Left lung (tissue), 10 donors: ENCODE measurements around the gene COMMD1. TPM values are rescaled to one million over a fixed set of nuclear protein-coding genes. Genes with fewer than 3 reads are reported as not detected.

Experiments
- ATAC-seq: fragments of 200-7000 bp; cut with Tn5 transposase; one replicate; pipeline ENCODE4 v1.9.1; 2020; ENCODE audit warnings: moderate library complexity
- DNase-seq, 4 donors: peaks; one replicate each; pipeline ENCODE4 v3.0.0-alpha.2; 2013 to 2020
- H3K27ac ChIP-seq, 2 donors: fragments of 200-600 bp; sonication (generic) in 1 of 2; one replicate each; pipeline versions ENCODE4 v1.5.0 to v1.8.0; 2020 to 2021
- H3K27me3 ChIP-seq, 2 donors: fragments of 200-600 bp; sonication (generic) in 1 of 2; one replicate each; pipeline versions ENCODE4 v1.5.0 to v1.8.0; 2020 to 2021
- H3K36me3 ChIP-seq, 2 donors: fragments of 200-600 bp; sonication (generic) in 1 of 2; one replicate each; pipeline versions ENCODE4 v1.5.0 to v1.8.0; 2020 to 2021
- H3K4me1 ChIP-seq, 2 donors: fragments of 200-600 bp; one replicate each; pipeline ENCODE4 v1.8.0; 2021
- H3K4me3 ChIP-seq, 2 donors: fragments of 200-600 bp; sonication (generic) in 1 of 2; one replicate each; pipeline versions ENCODE4 v1.5.0 to v1.8.0; 2020 to 2021; ENCODE audit warnings: mild to moderate bottlenecking in 1 of 2
- H3K9me3 ChIP-seq, 2 donors: fragments of 200-600 bp; sonication (generic) in 1 of 2; one replicate each; pipeline versions ENCODE4 v1.5.0 to v1.8.0; 2020 to 2021
- CTCF ChIP-seq, 2 donors: fragments of 200-600 bp; sonication (generic) in 1 of 2; IDR thresholded peaks; one replicate each; pipeline versions ENCODE4 v1.5.0 to v1.8.0; 2021; ENCODE audit warnings: antibody characterized with exemption in 2 of 2
- intact Hi-C, 2 donors: fragments of 100-400 bp; cut with DNase I; formaldehyde crosslinking; loops; one replicate each; pipeline versions ENCODE4 v1.11.2 to v1.14.2; 2022
- polyA plus RNA-seq, 6 donors: library from polyadenylated mRNA; unstranded; fragments of 120-200 nt; gene quantifications; one replicate each; pipeline ENCODE4 v1.2.1, GENCODE V29; 2013; ENCODE audit not compliant: insufficient read length in 6 of 6
- total RNA-seq, 2 donors: library from RNA; stranded (reverse); fragmentation: NEBNext Ultra II Directional; extraction: Animal tissue kit (Norgen Biotek cat#: 25700); gene quantifications; one replicate each; pipeline ENCODE4 v1.2.1, GENCODE V29; 2021
- donor health status: DM: no; HTN: yes; CAD: no.
- donor health status: DM: no; HTN: no; CAD: no.

The COMMD1 gene
- total and polyA plus RNA-seq, 8 donors: 34.1 to 91.5 (median 77.3) TPM

DNA sequence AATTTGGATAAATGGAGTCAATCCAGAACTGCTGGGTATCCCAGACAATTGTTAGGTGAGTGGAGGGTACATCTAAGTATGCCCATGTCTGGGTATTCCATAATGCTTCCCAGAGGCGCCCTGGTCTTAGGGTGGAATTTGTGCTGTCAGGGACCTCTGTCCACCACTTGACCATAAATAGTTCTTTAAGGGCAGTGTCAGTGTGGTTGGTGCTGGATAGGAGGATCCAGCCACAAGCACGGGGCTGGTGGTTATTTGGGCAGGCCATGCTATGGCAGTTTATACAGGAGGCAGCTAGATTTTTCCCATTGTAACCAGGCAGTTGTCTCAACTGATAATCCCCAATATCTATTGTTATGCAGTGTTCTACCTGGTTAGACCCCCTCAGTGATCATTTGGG lies 186.0 kb downstream of the COMMD1 start:
- Histone ChIP-seq H3K9me3 (no peaks in the 10 kb centered on the region), H3K27me3 (no peaks in the 10 kb centered on the region), H3K36me3 (no peaks in the 10 kb centered on the region), H3K4me1 (no peaks in the 10 kb centered on the region), H3K27ac (no peak overlapping the region), H3K4me3 (no peak overlapping the region)
- DNase-seq (no peak), ATAC-seq (no peak)
- intact Hi-C loops: no loop called here
- no peak for TF ChIP-seq CTCF (IDR thresholded peaks at IDR 0.05)

GRCh38 chr2:62099050-62099449 lies 193.6 kb downstream of the COMMD1 start:
- ATAC-seq: peak; percentile 14
- Histone ChIP-seq H3K9me3 (no peaks in the 10 kb centered on the region), H3K4me1 (peaks cover 0 to 8% of the 10 kb centered on the region in 2 donors), H3K27me3 (no peaks in the 10 kb centered on the region), H3K27ac (no peak overlapping the region), H3K36me3 (no peaks in the 10 kb centered on the region), H3K4me3 (no peak overlapping the region)
- DNase-seq: no peak
- TF ChIP-seq CTCF (IDR thresholded peaks at IDR 0.05): no peak
- intact Hi-C loops: no loop called here

DNA sequence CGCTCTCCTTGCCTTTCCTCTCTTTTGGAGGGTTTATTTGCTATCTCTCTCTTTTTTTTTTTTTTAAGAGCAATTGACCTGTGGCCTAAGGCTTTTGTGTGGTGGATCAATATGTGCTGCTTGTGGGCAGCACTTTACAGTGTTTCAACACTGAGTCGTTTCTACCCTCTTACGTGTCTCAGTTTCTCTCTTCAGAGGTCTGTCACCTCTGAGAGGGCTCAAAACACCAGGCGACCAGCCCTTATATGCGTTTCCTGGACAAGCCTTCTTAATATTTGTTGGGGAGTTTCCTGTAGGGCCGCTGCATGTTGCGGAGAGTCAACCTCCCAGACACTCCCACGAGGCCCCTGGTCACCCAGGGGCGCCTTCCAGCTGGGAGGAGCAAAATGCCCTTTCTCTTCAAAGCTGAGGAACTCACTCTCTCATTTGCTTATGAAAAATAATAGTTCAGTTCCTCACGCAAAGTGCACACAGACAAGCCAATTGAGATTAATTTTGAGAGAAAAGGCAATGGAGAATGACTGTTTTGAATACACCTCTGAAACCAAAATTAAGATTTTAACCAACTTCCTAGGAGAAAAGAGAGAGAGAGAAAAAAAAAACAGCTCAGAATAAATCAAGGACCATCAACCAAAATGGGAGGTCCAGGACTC lies 194.2 kb downstream of the COMMD1 start:
- intact Hi-C loops: no loop called here

GRCh38 chr2:62101886-62102285 lies 196.4 kb downstream of the COMMD1 start:
- TF ChIP-seq CTCF (IDR thresholded peaks at IDR 0.05): no peak
- peaks cover 0 to 8% of the 10 kb centered on the region in 2 donors for H3K4me1 ChIP-seq
- H3K27me3 ChIP-seq: no peaks in the 10 kb centered on the region
- H3K27ac ChIP-seq: no peak overlapping the region
- DNase-seq (no peak), ATAC-seq (no peak)
- intact Hi-C loops: no loop called here
- no peak overlapping the region for H3K4me3 ChIP-seq
- no peaks in the 10 kb centered on the region for H3K9me3 ChIP-seq
- no peaks in the 10 kb centered on the region for H3K36me3 ChIP-seq

More for the DNA sequence above, 194.2 kb downstream of the COMMD1 start:
- ATAC-seq: no peak
- TF ChIP-seq CTCF (IDR thresholded peaks at IDR 0.05): no peak
- H3K9me3 ChIP-seq: no peaks in the 10 kb centered on the region
- no peak overlapping the region for H3K4me3 ChIP-seq
- H3K27me3 ChIP-seq: no peaks in the 10 kb centered on the region
- H3K4me1 ChIP-seq: peaks cover 0 to 8% of the 10 kb centered on the region in 2 donors
- H3K36me3 ChIP-seq: no peaks in the 10 kb centered on the region
- no peak for DNase-seq
- no peak overlapping the region for H3K27ac ChIP-seq

GRCh38 chr2:62102402-62102920 lies 197.0 kb downstream of the COMMD1 start:
- DNase-seq: no peak
- Histone ChIP-seq H3K27ac (no peak overlapping the region), H3K4me3 (no peak overlapping the region), H3K9me3 (no peaks in the 10 kb centered on the region), H3K27me3 (no peaks in the 10 kb centered on the region), H3K4me1 (peaks cover 0 to 8% of the 10 kb centered on the region in 2 donors), H3K36me3 (no peaks in the 10 kb centered on the region)
- no peak for TF ChIP-seq CTCF (IDR thresholded peaks at IDR 0.05)
- ATAC-seq: no peak
- intact Hi-C loops: no loop called here
